ENCODE measurements around the gene SRXN1. TPM values are rescaled to one million over a fixed set of nuclear protein-coding genes. Genes with fewer than 3 reads are reported as not detected.
"Not testable (repeated sequence)": the region's sequence is repeated elsewhere in the genome, so short reads cannot be mapped to it uniquely, and the experiment has no call there.

SRXN1 gene
- polyA plus RNA-seq, 2 donors, result 16.7 to 41.0 TPM

- H3K4me3 ChIP-seq (ENCODE audit: low read depth in 1 of 2, low read length in 2 of 2), result no peak overlapping the region
- no peaks in the 10 kb centered on the region for H3K27me3 ChIP-seq (ENCODE audit: control insufficient read depth in 1 of 2, insufficient read depth in 2 of 2, low read length in 2 of 2)
- 78 to 81% methylated on average over 5 of the region's 5 CpGs for WGBS, 2 donors
- no peak overlapping the region for H3K27ac ChIP-seq (ENCODE audit: low read depth in 2 of 2, low read length in 1 of 2)
- peaks cover 0 to 4% of the 10 kb centered on the region in 2 donors for H3K9me3 ChIP-seq (ENCODE audit: control insufficient read depth in 2 of 2, insufficient read depth in 1 of 2, low read depth in 1 of 2, low read length in 1 of 2)
- H3K4me1 ChIP-seq (ENCODE audit: control insufficient read depth in 2 of 2, insufficient read depth in 2 of 2, low read length in 1 of 2), result peaks cover 2 to 7% of the 10 kb centered on the region in 2 donors
- H3K36me3 ChIP-seq (ENCODE audit: control insufficient read depth in 2 of 2, insufficient read depth in 2 of 2, low read length in 1 of 2), result peaks cover 19 to 24% of the 10 kb centered on the region in 2 donors
These were observed 2.0 kb downstream of the SRXN1 start for GRCh38 chr20:650954-651353.

- Histone ChIP-seq H3K4me3 (ENCODE audit: low read depth in 1 of 2, low read length in 2 of 2) (no peak overlapping the region), H3K27ac (ENCODE audit: low read depth in 2 of 2, low read length in 1 of 2) (no peak overlapping the region), H3K36me3 (ENCODE audit: control insufficient read depth in 2 of 2, insufficient read depth in 2 of 2, low read length in 1 of 2) (peaks cover 19 to 24% of the 10 kb centered on the region in 2 donors), H3K9me3 (ENCODE audit: control insufficient read depth in 2 of 2, insufficient read depth in 1 of 2, low read depth in 1 of 2, low read length in 1 of 2) (peaks cover 0 to 4% of the 10 kb centered on the region in 2 donors), H3K27me3 (ENCODE audit: control insufficient read depth in 1 of 2, insufficient read depth in 2 of 2, low read length in 2 of 2) (no peaks in the 10 kb centered on the region), H3K4me1 (ENCODE audit: control insufficient read depth in 2 of 2, insufficient read depth in 2 of 2, low read length in 1 of 2) (peaks cover 3 to 8% of the 10 kb centered on the region in 2 donors)
- WGBS, 2 donors, result 89 to 94% methylated on average over 5 of the region's 5 CpGs
These were observed 2.7 kb downstream of the SRXN1 start for GRCh38 chr20:650281-650680.

GRCh38 chr20:647479-648019, 5.5 kb downstream of the SRXN1 start:
- no peak overlapping the region for H3K27ac ChIP-seq (ENCODE audit: low read depth in 2 of 2, low read length in 1 of 2)
- H3K4me3 ChIP-seq (ENCODE audit: low read depth in 1 of 2, low read length in 2 of 2), result no peak overlapping the region
- H3K9me3 ChIP-seq (ENCODE audit: control insufficient read depth in 2 of 2, insufficient read depth in 1 of 2, low read depth in 1 of 2, low read length in 1 of 2), result peaks cover 0 to 4% of the 10 kb centered on the region in 2 donors
- 91 to 96% methylated on average over 2 of the region's 2 CpGs for WGBS, 2 donors
- peaks cover 4 to 5% of the 10 kb centered on the region in 2 donors for H3K4me1 ChIP-seq (ENCODE audit: control insufficient read depth in 2 of 2, insufficient read depth in 2 of 2, low read length in 1 of 2)
- H3K36me3 ChIP-seq (ENCODE audit: control insufficient read depth in 2 of 2, insufficient read depth in 2 of 2, low read length in 1 of 2), result peaks cover 19 to 24% of the 10 kb centered on the region in 2 donors
- no peaks in the 10 kb centered on the region for H3K27me3 ChIP-seq (ENCODE audit: control insufficient read depth in 1 of 2, insufficient read depth in 2 of 2, low read length in 2 of 2)

- Histone ChIP-seq H3K9me3 (ENCODE audit: control insufficient read depth in 2 of 2, insufficient read depth in 1 of 2, low read depth in 1 of 2, low read length in 1 of 2) (peaks cover 0 to 4% of the 10 kb centered on the region in 2 donors), H3K4me3 (ENCODE audit: low read depth in 1 of 2, low read length in 2 of 2) (no peak overlapping the region), H3K4me1 (ENCODE audit: control insufficient read depth in 2 of 2, insufficient read depth in 2 of 2, low read length in 1 of 2) (peaks cover 2% of the 10 kb centered on the region in 2 donors), H3K36me3 (ENCODE audit: control insufficient read depth in 2 of 2, insufficient read depth in 2 of 2, low read length in 1 of 2) (peaks cover 19 to 24% of the 10 kb centered on the region in 2 donors), H3K27me3 (ENCODE audit: control insufficient read depth in 1 of 2, insufficient read depth in 2 of 2, low read length in 2 of 2) (no peaks in the 10 kb centered on the region), H3K27ac (ENCODE audit: low read depth in 2 of 2, low read length in 1 of 2) (no peak overlapping the region)
- WGBS, 2 donors, result 88 to 94% methylated on average over 2 of the region's 2 CpGs
These were observed 6.1 kb downstream of the SRXN1 start for GRCh38 chr20:646868-647233.

- Histone ChIP-seq H3K27me3 (ENCODE audit: control insufficient read depth in 1 of 2, insufficient read depth in 2 of 2, low read length in 2 of 2) (no peaks in the 10 kb centered on the region), H3K4me1 (ENCODE audit: control insufficient read depth in 2 of 2, insufficient read depth in 2 of 2, low read length in 1 of 2) (peaks cover 2% of the 10 kb centered on the region in 2 donors), H3K4me3 (ENCODE audit: low read depth in 1 of 2, low read length in 2 of 2) (no peak overlapping the region), H3K27ac (ENCODE audit: low read depth in 2 of 2, low read length in 1 of 2) (no peak overlapping the region), H3K9me3 (ENCODE audit: control insufficient read depth in 2 of 2, insufficient read depth in 1 of 2, low read depth in 1 of 2, low read length in 1 of 2) (peaks cover 0 to 4% of the 10 kb centered on the region in 2 donors), H3K36me3 (ENCODE audit: control insufficient read depth in 2 of 2, insufficient read depth in 2 of 2, low read length in 1 of 2) (peaks cover 19 to 24% of the 10 kb centered on the region in 2 donors)
- WGBS, 2 donors, result 76 to 83% methylated on average over 10 of the region's 10 CpGs
These were observed 6.7 kb downstream of the SRXN1 start for GRCh38 chr20:646107-646867.

GRCh38 chr20:645318-646106, 7.5 kb downstream of the SRXN1 start:
- Histone ChIP-seq H3K4me1 (ENCODE audit: control insufficient read depth in 2 of 2, insufficient read depth in 2 of 2, low read length in 1 of 2) (peaks cover 2% of the 10 kb centered on the region in 2 donors), H3K4me3 (ENCODE audit: low read depth in 1 of 2, low read length in 2 of 2) (no peak overlapping the region), H3K9me3 (ENCODE audit: control insufficient read depth in 2 of 2, insufficient read depth in 1 of 2, low read depth in 1 of 2, low read length in 1 of 2) (peaks cover 0 to 4% of the 10 kb centered on the region in 2 donors), H3K36me3 (ENCODE audit: control insufficient read depth in 2 of 2, insufficient read depth in 2 of 2, low read length in 1 of 2) (peaks cover 17 to 24% of the 10 kb centered on the region in 2 donors), H3K27me3 (ENCODE audit: control insufficient read depth in 1 of 2, insufficient read depth in 2 of 2, low read length in 2 of 2) (no peaks in the 10 kb centered on the region), H3K27ac (ENCODE audit: low read depth in 2 of 2, low read length in 1 of 2) (no peak overlapping the region)
- WGBS, 2 donors, result 18 to 23% methylated on average over 20 of the region's 20 CpGs

GRCh38 chr20:644692-645317, 8.2 kb downstream of the SRXN1 start:
- H3K9me3 ChIP-seq (ENCODE audit: control insufficient read depth in 2 of 2, insufficient read depth in 1 of 2, low read depth in 1 of 2, low read length in 1 of 2), result peaks cover 0 to 4% of the 10 kb centered on the region in 2 donors
- H3K36me3 ChIP-seq (ENCODE audit: control insufficient read depth in 2 of 2, insufficient read depth in 2 of 2, low read length in 1 of 2), result peaks cover 11 to 17% of the 10 kb centered on the region in 2 donors
- H3K27me3 ChIP-seq (ENCODE audit: control insufficient read depth in 1 of 2, insufficient read depth in 2 of 2, low read length in 2 of 2), result no peaks in the 10 kb centered on the region
- H3K4me3 ChIP-seq (ENCODE audit: low read depth in 1 of 2, low read length in 2 of 2), result no peak overlapping the region
- no peak overlapping the region for H3K27ac ChIP-seq (ENCODE audit: low read depth in 2 of 2, low read length in 1 of 2)
- 85 to 87% methylated on average over 11 of the region's 11 CpGs for WGBS, 2 donors
- peaks cover 2% of the 10 kb centered on the region in 2 donors for H3K4me1 ChIP-seq (ENCODE audit: control insufficient read depth in 2 of 2, insufficient read depth in 2 of 2, low read length in 1 of 2)

- peaks cover 2% of the 10 kb centered on the region in 2 donors for H3K4me1 ChIP-seq (ENCODE audit: control insufficient read depth in 2 of 2, insufficient read depth in 2 of 2, low read length in 1 of 2)
- peaks cover under 1 to 4% of the 10 kb centered on the region in 2 donors for H3K36me3 ChIP-seq (ENCODE audit: control insufficient read depth in 2 of 2, insufficient read depth in 2 of 2, low read length in 1 of 2)
- WGBS, 2 donors, result 11% methylated on average over 36 to 57 of the region's 57 CpGs
- H3K27me3 ChIP-seq (ENCODE audit: control insufficient read depth in 1 of 2, insufficient read depth in 2 of 2, low read length in 2 of 2), result no peaks in the 10 kb centered on the region
- no peaks in the 10 kb centered on the region for H3K9me3 ChIP-seq (ENCODE audit: control insufficient read depth in 2 of 2, insufficient read depth in 1 of 2, low read depth in 1 of 2, low read length in 1 of 2)
- H3K27ac ChIP-seq (ENCODE audit: low read depth in 2 of 2, low read length in 1 of 2), result no peak overlapping the region
- H3K4me3 ChIP-seq (ENCODE audit: low read depth in 1 of 2, low read length in 2 of 2), result peak overlapping the region in 1 of 2 donors; percentile 8
These were observed 10.4 kb downstream of the SRXN1 start for GRCh38 chr20:642398-643174.

- H3K4me1 ChIP-seq (ENCODE audit: control insufficient read depth in 2 of 2, insufficient read depth in 2 of 2, low read length in 1 of 2); H3K9me3 ChIP-seq (ENCODE audit: control insufficient read depth in 2 of 2, insufficient read depth in 1 of 2, low read depth in 1 of 2, low read length in 1 of 2); H3K27me3 ChIP-seq (ENCODE audit: control insufficient read depth in 1 of 2, insufficient read depth in 2 of 2, low read length in 2 of 2); H3K27ac ChIP-seq (ENCODE audit: low read depth in 2 of 2, low read length in 1 of 2); H3K4me3 ChIP-seq (ENCODE audit: low read depth in 1 of 2, low read length in 2 of 2); H3K36me3 ChIP-seq (ENCODE audit: control insufficient read depth in 2 of 2, insufficient read depth in 2 of 2, low read length in 1 of 2): not testable (repeated sequence)
- 9 to 55% methylated on average over 3 to 4 of the region's 13 CpGs for WGBS, 2 donors
These were observed 11.0 kb downstream of the SRXN1 start for GRCh38 chr20:642013-642397.
